Heart right ventricle (tissue), 16 donors: ENCODE data around the gene ADARB2. TPM values are rescaled to one million over a fixed set of nuclear protein-coding genes. Genes with fewer than 3 reads are reported as not detected.

Experiments
- ATAC-seq, 8 donors: fragments of 200-7000 bp; cut with Tn5 transposase; one replicate each; pipeline ENCODE4 v1.9.1; 2020; ENCODE audit warnings: mild to moderate bottlenecking in 8 of 8, moderate library complexity in 8 of 8, moderate number of reproducible peaks in 1 of 8
- DNase-seq, 2 donors: peaks; one replicate each; pipeline ENCODE4 v3.0.0-alpha.2; 2020
- H3K27ac ChIP-seq, 10 donors: fragments of 200-600 bp; sonication (generic) in 2 of 10; one replicate each; pipeline versions ENCODE4 v1.5.0 to v1.8.0; 2020 to 2022; ENCODE audit warnings: mild to moderate bottlenecking in 3 of 10
- H3K27me3 ChIP-seq, 7 donors: fragments of 200-600 bp; one replicate each; pipeline ENCODE4 v1.8.0; 2021 to 2022; ENCODE audit warnings: mild to moderate bottlenecking in 2 of 7
- H3K36me3 ChIP-seq, 9 donors: fragments of 200-600 bp; sonication (generic) in 1 of 9; one replicate each; pipeline versions ENCODE4 v1.5.0 to v1.8.0; 2020 to 2022; ENCODE audit warnings: mild to moderate bottlenecking in 2 of 9
- H3K4me1 ChIP-seq, 9 donors: fragments of 200-600 bp; sonication (generic) in 1 of 9; one replicate each; pipeline versions ENCODE4 v1.5.0 to v1.8.0; 2020 to 2022; ENCODE audit warnings: mild to moderate bottlenecking in 4 of 9
- H3K4me3 ChIP-seq, 10 donors: fragments of 200-600 bp; sonication (generic) in 2 of 10; one replicate each; pipeline versions ENCODE4 v1.5.0 to v1.8.0; 2020 to 2022; ENCODE audit warnings: mild to moderate bottlenecking in 7 of 10, moderate library complexity in 2 of 10
- H3K9me3 ChIP-seq, 11 donors: fragments of 200-600 bp in 10 of 11; sonication (generic) in 2 of 11; one replicate each; pipeline versions ENCODE4 v1.5.0 to v1.8.0; 2013 to 2022; ENCODE audit warnings: mild to moderate bottlenecking in 2 of 11, control low read depth in 1 of 11, moderate library complexity in 1 of 11
- WGBS, 2 donors: extraction: QIAGEN DNeasy Blood & Tissue Kit; methylation state at CpG; one replicate each; pipeline ENCODE4 v1.1.7; 2013; ENCODE audit warnings: inconsistent platforms in 1 of 2; 5-methylcytosine and 5-hydroxymethylcytosine counted together
- intact Hi-C, 10 donors: fragments of 100-400 bp; cut with DNase I; formaldehyde crosslinking; loops; one replicate each; pipeline versions ENCODE4 v1.11.1 to v1.14.2; 2022
- polyA plus RNA-seq, 2 donors: library from polyadenylated mRNA; stranded (reverse); fragments of 200-250 nt; gene quantifications; one replicate each; pipeline ENCODE4 v1.2.3, GENCODE V29; 2013
- total RNA-seq, 10 donors: library from RNA; stranded (reverse); fragmentation: NEBNext Ultra II Directional in 3 of 10; extraction: Animal tissue kit (Norgen Biotek cat#: 25700) in 3 of 10; gene quantifications; one replicate each; pipeline versions ENCODE4 v1.2.1 to v1.2.4, GENCODE V29; 2021 to 2023
- TF ChIP-seq, protein P1 (sequence below), 9 donors: fragments of 200-600 bp; sonication (generic) in 2 of 9; IDR thresholded peaks; one replicate each; pipeline versions ENCODE4 v1.5.0 to v1.8.0; 2021 to 2022; ENCODE audit warnings: antibody characterized with exemption in 9 of 9, mild to moderate bottlenecking in 5 of 9, moderate library complexity in 1 of 9
- donor health status: Arrhythmogenic right ventricular cardiomyopathy.
- donor health status: ischemic (EF 13 %, LVEDD 7.1; RV severe dilation, severe dysfunction).
- donor health status: healthy with polysubstance abuse.
- donor health status: DM: no; HTN: yes; CAD: no.
- donor health status: DM: no; HTN: no; CAD: no.
- donor health status: ischemic (EF 25% LVEDD 6.9; RV normal size, moderate dysfunction).
- donor health status: ischemic (EF 25% LVEDD 5.7; RV mildly dilated, moderate dysfunction).
- donor health status: healthy.
- donor health status: DM: yes; HTN: yes; CAD: no.
- donor health status: Ischemic cardiomyopathy.
- donor health status: ischemic (EF 35%, LVEDD 5.7; RV mildly dilated, moderate dysfunction).
- donor health status: nonischemic (EF 11% LVEDD 7.7; RV severe dilation, severe dysfunction).
- donor health status: DM: yes; HTN: yes; CAD: no.
- donor health status: PGD.
- donor health status: ischemic (EF 29% LVEDD 5.4; RV normal size, mild dysfunction).
- donor health status: nonischemic (EF 23%, LVEDD 6.1; RV moderate dilation, normal function).

ADARB2 gene
- total and polyA plus RNA-seq, 12 donors, result 0.08 to 0.47 (median 0.17) TPM; not detected in 2

DNA sequence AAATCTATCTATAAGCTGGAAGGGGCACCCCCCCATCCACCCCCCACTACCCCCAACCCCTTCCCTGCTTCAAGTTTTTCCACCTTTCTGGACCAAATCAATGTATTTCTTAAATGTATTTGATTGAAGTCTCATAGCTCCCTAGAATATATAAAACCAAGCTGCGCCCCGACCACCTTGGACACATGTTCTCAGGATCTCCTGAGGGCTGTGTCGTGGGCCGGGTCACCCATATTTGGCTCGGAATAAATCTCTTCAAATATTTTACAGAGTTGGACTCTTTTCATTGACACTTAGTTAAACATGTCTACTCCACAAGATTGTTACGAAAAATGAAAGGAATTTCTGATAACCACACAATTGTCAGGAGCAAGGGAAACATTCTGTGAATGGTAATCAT, 215.6 kb downstream of the ADARB2 start:
- Histone ChIP-seq H3K27ac (no peak overlapping the region), H3K9me3 (no peaks in the 10 kb centered on the region), H3K4me1 (no peaks in the 10 kb centered on the region), H3K27me3 (peaks cover 0 to 15% (median 0%) of the 10 kb centered on the region in 7 donors), H3K4me3 (no peak overlapping the region), H3K36me3 (no peaks in the 10 kb centered on the region)
- TF ChIP-seq, protein P1, sequence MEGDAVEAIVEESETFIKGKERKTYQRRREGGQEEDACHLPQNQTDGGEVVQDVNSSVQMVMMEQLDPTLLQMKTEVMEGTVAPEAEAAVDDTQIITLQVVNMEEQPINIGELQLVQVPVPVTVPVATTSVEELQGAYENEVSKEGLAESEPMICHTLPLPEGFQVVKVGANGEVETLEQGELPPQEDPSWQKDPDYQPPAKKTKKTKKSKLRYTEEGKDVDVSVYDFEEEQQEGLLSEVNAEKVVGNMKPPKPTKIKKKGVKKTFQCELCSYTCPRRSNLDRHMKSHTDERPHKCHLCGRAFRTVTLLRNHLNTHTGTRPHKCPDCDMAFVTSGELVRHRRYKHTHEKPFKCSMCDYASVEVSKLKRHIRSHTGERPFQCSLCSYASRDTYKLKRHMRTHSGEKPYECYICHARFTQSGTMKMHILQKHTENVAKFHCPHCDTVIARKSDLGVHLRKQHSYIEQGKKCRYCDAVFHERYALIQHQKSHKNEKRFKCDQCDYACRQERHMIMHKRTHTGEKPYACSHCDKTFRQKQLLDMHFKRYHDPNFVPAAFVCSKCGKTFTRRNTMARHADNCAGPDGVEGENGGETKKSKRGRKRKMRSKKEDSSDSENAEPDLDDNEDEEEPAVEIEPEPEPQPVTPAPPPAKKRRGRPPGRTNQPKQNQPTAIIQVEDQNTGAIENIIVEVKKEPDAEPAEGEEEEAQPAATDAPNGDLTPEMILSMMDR (IDR thresholded peaks at IDR 0.05), result no peak
- no peak for DNase-seq
- 77 to 86% methylated on average over 6 of the region's 6 CpGs for WGBS, 2 donors
- intact Hi-C loops, result no loop called here
- ATAC-seq, result no peak

- H3K4me1 ChIP-seq, result no peaks in the 10 kb centered on the region
- no peaks in the 10 kb centered on the region for H3K36me3 ChIP-seq
- DNase-seq (no peak), ATAC-seq (no peak)
- TF ChIP-seq, protein P1 (IDR thresholded peaks at IDR 0.05), result no peak
- no peak overlapping the region for H3K27ac ChIP-seq
- H3K27me3 ChIP-seq, result peaks cover 0 to 9% (median 0%) of the 10 kb centered on the region in 7 donors
- intact Hi-C loops, result no loop called here
- no peak overlapping the region for H3K4me3 ChIP-seq
- no peaks in the 10 kb centered on the region for H3K9me3 ChIP-seq
- WGBS, 2 donors, result 76 to 79% methylated on average over 14 of the region's 14 CpGs
Observed at GRCh38 chr10:1520909-1521565, 216.3 kb downstream of the ADARB2 start.

GRCh38 chr10:1519391-1519790, 217.9 kb downstream of the ADARB2 start:
- DNase-seq (no peak), ATAC-seq (no peak)
- no peaks in the 10 kb centered on the region for H3K9me3 ChIP-seq
- no peak overlapping the region for H3K4me3 ChIP-seq
- intact Hi-C loops, result no loop called here
- peaks cover 0 to 15% (median 0%) of the 10 kb centered on the region in 7 donors for H3K27me3 ChIP-seq
- H3K36me3 ChIP-seq, result no peaks in the 10 kb centered on the region
- no peak overlapping the region for H3K27ac ChIP-seq
- WGBS, 2 donors, result 87 to 89% methylated on average over 6 of the region's 6 CpGs
- no peaks in the 10 kb centered on the region for H3K4me1 ChIP-seq
- TF ChIP-seq, protein P1 (IDR thresholded peaks at IDR 0.05), result no peak

DNA sequence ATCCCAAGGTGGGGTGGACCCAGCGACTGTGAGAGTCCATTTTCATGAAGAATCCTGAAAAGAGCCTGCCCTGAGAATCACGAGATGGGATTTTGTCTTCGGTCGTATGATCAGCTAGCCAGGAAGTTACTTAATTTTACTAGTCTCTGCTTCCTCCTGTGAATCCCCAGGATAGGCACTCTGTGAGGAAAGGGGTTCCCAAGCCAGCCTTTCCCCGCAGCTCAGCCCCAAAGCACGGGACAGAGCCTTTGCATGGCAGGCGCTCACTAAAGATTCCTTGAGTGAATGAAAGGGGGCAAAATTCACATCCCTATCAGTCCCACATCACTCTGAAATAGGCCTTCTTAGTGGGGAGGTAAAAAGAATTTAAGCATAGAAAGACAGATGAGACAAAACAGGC, 219.6 kb downstream of the ADARB2 start:
- no peak overlapping the region for H3K4me3 ChIP-seq
- no peak for ATAC-seq
- no peaks in the 10 kb centered on the region for H3K4me1 ChIP-seq
- H3K27ac ChIP-seq, result no peak overlapping the region
- H3K27me3 ChIP-seq, result peaks cover 0 to 12% (median 0%) of the 10 kb centered on the region in 7 donors
- 84 to 86% methylated on average over 7 of the region's 7 CpGs for WGBS, 2 donors
- DNase-seq, result no peak
- no peaks in the 10 kb centered on the region for H3K36me3 ChIP-seq
- no peaks in the 10 kb centered on the region for H3K9me3 ChIP-seq
- intact Hi-C loops, result no loop called here
- TF ChIP-seq, protein P1 (IDR thresholded peaks at IDR 0.05), result no peak
